VCaP (cell line): Measurements from ENCODE around the gene KATNB1.

Experiments
- H3K27ac ChIP-seq: fragments of 450-650 bp; 2 replicates; pipeline ENCODE4 v1.5.1; 2017
- TF ChIP-seq, protein P1 (sequence below): fragments of 450-650 bp; conservative IDR thresholded peaks from 2 replicates; pipeline ENCODE4 v1.5.1; 2017; ENCODE audit warnings: mild to moderate bottlenecking, moderate library complexity

Gene KATNB1

DNA sequence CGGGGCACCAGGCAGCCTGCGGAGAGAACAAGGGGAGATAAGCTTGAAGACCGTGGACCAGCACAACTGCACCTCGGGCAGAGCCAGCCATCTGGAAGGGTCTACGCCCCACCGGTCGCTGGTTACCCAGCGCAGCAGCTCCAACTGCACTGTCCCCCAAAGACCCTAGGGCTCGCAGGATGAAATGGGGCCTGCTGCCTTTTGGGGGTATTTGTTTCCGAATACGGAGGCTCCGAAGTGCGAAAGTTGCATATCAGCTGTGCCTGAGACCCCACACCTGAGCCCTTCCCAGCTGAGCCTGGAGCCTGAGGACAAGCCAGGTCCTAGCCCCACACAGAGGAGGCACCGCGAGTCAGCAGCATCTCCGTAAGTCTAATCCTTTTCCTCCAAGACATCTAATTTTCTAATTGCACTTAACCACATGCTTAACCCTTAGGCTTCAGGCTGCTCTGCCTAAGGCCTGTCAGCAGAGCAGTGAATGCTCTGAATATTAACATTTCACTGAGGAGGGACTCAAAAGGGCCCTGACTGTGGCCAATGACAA lies 62.8 kb downstream of the KATNB1 start:
- TF ChIP-seq, protein P1, sequence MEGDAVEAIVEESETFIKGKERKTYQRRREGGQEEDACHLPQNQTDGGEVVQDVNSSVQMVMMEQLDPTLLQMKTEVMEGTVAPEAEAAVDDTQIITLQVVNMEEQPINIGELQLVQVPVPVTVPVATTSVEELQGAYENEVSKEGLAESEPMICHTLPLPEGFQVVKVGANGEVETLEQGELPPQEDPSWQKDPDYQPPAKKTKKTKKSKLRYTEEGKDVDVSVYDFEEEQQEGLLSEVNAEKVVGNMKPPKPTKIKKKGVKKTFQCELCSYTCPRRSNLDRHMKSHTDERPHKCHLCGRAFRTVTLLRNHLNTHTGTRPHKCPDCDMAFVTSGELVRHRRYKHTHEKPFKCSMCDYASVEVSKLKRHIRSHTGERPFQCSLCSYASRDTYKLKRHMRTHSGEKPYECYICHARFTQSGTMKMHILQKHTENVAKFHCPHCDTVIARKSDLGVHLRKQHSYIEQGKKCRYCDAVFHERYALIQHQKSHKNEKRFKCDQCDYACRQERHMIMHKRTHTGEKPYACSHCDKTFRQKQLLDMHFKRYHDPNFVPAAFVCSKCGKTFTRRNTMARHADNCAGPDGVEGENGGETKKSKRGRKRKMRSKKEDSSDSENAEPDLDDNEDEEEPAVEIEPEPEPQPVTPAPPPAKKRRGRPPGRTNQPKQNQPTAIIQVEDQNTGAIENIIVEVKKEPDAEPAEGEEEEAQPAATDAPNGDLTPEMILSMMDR: no peak
- H3K27ac ChIP-seq: peak overlapping the region; percentile 58

DNA sequence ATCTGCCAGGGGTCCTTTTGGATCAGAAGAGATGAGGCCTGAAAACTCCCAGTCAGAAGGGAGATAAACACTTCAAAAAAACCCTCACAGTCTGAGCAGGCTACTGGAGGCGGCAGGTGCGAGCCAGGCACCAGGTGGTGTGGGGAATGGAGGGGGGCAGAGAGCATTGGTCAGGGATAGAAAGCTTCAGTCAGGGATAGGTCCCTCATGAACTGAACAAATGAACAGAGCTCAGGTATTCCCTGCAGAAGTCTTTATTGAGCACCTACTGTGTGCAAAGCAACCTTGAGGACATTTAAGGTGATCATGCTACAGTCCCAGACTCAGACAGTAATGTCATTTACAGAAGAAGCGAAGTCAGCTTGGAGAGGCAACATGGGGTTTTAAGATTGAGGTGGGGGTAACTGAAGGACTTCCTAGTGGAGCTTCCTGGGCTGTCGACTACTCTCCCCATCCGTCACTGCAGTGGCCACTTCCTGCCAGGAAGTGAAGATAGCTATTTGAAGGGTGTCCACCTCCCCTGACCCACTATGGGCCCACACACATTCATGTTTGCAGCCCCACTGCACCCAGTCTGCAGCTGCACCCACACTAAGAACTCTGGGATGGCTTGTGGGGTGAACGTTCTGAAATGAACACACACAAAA lies 63.5 kb downstream of the KATNB1 start:
- H3K27ac ChIP-seq: no peak overlapping the region
- TF ChIP-seq, protein P1: no peak

DNA sequence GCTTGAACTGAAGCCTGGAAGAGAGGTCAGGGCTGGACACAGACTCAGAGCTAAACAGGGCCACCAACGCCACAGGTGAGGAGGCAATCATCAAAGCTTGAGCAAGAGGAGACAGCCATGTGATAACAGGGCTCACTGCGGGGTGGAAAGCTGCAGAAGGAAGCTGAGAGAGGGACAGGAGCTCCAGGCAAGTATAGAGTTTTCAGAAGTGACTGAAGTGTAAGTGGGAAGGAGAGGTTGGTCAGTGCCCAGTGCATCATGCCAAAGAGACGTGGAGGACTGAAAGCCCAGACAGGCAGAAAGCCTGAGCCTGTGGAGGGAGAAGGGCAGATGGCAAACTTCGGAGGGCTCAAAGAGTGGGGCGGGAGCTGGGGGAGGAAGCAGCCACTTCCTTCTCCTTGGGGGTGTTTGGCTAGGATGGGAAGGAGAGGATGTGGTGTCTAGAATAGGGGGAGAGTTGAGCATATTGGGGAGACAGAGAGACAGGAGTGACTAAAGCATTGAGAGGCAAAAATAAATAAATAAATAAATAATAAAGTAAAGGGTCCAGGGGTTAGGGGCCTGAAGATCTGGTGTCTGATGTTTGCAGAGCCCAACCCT lies 64.1 kb downstream of the KATNB1 start:
- TF ChIP-seq, protein P1: no peak
- H3K27ac ChIP-seq: no peak overlapping the region

DNA sequence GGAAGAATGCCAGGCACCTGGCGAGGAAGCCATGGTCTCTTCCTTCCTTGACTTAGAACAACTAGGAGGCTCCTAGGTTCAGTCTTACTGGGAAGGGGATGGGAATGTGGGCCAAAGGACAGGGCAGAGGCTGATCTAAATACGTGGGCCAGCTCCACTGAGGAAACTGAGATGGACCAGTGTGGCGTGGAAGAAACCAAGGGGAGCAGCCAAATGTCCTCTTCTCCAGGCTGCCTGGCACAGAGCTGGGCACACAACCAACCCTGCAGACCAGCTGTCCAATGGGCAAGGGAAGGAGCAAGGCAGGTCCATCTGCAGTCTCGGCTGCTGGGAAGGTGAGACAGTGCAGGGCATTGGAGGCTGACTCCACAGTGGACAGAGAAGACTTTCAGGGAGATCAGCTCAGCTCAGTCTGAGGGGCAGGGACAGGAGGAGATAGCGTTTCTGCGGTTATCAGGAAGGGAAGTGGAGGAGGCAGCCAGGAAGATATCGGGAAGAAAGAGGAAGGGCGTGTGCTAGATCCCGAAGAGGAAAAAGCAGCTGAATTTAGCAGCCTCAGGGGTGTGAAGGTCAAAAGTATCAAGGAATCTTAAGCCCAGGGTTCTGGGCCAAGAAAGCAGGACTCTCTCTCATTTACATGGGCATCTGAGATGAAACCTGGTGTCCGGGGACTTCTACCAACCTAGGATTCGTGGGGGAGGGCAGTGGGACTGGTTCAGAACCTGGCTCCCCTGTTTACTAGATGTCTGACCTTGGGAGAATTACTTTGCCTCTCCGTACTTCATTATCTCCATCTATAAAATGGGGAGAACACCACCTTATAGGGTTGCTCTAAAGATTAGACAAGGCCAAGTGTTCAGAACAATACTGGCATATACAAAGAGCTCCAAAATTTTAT lies 64.9 kb downstream of the KATNB1 start:
- no peak overlapping the region for H3K27ac ChIP-seq
- TF ChIP-seq, protein P1: no peak

DNA sequence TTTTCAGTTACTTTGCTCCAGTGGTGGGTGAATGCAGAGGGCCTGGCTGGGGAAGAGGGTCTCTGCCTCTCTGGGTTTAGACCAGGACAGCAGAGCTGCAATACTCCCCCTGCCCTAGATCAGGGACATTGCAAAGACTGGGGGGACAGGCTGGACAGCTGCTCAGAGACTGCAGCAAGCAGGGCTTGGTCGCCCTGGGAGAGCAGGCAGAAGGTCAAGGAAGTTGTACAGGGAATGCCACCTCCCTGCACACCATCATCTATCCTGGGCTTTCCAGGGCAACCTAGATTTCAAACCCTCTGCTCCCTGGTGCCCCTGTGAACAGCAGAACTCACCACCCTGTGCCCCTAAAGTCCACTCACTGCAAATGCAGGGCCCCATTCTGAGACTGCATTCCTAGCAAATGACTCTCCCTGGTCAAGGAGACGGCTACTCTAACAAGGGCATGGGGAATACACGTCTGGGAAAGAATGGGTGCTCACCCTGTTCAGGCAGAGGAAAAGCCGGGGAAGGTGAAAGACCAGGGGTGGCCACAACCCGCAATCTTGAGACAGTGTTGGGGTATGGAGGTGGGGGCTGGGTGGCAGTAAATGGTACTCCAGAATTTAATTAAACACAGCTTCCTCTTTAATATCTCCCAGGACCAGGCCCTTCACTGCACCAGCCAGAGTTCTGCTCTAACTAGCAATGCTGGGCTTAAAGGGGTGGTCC lies 65.7 kb downstream of the KATNB1 start:
- TF ChIP-seq, protein P1: no peak
- no peak overlapping the region for H3K27ac ChIP-seq

DNA sequence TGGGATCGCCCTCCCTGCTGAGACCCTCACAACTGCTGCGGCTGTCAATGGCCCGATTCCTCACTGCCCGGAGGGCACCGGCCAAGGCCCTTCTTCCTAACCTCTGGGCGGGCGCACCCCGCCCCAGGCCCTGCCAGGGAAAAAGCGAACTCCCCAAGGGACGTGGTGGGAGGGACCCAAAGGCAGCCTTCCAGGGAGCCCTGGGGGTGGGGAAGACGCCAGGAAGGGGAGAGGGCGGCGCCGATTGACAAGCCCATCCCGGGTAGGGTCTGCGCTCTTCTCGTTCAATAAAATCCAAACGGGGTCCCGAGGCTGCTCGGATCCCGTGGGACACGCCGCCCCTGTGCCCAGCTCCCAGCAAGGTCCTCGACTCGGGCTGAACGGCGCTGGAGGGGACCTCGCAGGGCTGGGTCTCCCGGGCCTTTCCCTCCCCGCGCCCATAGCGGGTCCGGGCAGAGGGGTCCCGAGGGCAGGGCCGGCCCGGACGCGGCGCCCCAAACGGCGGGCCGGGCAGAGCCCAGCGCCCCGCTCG lies 66.3 kb downstream of the KATNB1 start:
- H3K27ac ChIP-seq: no peak overlapping the region
- TF ChIP-seq, protein P1: no peak
